Natural killer cell treated with Interleukin-12 subunit alpha and Interleukin-12 subunit beta and Interleukin-15 and Interleukin-18, amount 100 ng/mL, for 72 hours (primary cell): ENCODE results near the gene NAA10. TPM values are rescaled to one million over a fixed set of nuclear protein-coding genes. Genes with fewer than 3 reads are reported as not detected.
A peak's percentile ranks its signal among the peaks of the same experiment; 100 is the strongest.

Experiments
- ATAC-seq, 2 donors: fragments of 150-1000 bp; cut with Tn5 transposase in 1 of 2; sonication (Bioruptor Pico), chemical (Tn5 transposase) in 1 of 2; 2 replicates each; pipeline ENCODE4 v1.10.0; 2021
- DNase-seq: peaks from one replicate; pipeline ENCODE4 v3.0.0; 2022; ENCODE audit warnings: low spot score
- H3K27ac Mint-ChIP-seq, 2 donors: 1 replicate in 1 of 2; 2 replicates in 1 of 2; pipeline ENCODE4 v1.8.0; 2022; ENCODE audit warnings: mixed read lengths in 2 of 2, mild to moderate bottlenecking in 1 of 2, moderate library complexity in 1 of 2
- H3K27me3 Mint-ChIP-seq, 2 donors: 1 replicate in 1 of 2; 2 replicates in 1 of 2; pipeline ENCODE4 v1.8.0; 2022; ENCODE audit warnings: mixed read lengths in 2 of 2
- H3K36me3 Mint-ChIP-seq: one replicate; pipeline ENCODE4 v1.8.0; 2022; ENCODE audit warnings: mixed read lengths
- H3K4me1 Mint-ChIP-seq, 2 donors: 1 replicate in 1 of 2; 2 replicates in 1 of 2; pipeline ENCODE4 v1.8.0; 2022; ENCODE audit warnings: low read depth in 2 of 2, mixed read lengths in 2 of 2, mild to moderate bottlenecking in 1 of 2
- H3K4me3 Mint-ChIP-seq: one replicate; pipeline ENCODE4 v1.8.0; 2022; ENCODE audit warnings: mixed read lengths
- H3K9me3 Mint-ChIP-seq: 2 replicates; pipeline ENCODE4 v1.8.0; 2022; ENCODE audit warnings: mixed read lengths
- total RNA-seq, 2 donors: library from RNA; stranded (reverse); gene quantifications; one replicate each; pipeline ENCODE4 v1.2.3, GENCODE V29; 2022

Gene NAA10
- total RNA-seq, 2 donors from 2014 or later = 115 to 175 TPM

- no peaks in the 10 kb centered on the region for H3K4me1 Mint-ChIP-seq
- H3K27ac Mint-ChIP-seq = no peak overlapping the region
- H3K9me3 Mint-ChIP-seq = no peaks in the 10 kb centered on the region
- DNase-seq (no peak), ATAC-seq (no peak)
- no peaks in the 10 kb centered on the region for H3K36me3 Mint-ChIP-seq
- no peak overlapping the region for H3K4me3 Mint-ChIP-seq
- no peaks in the 10 kb centered on the region for H3K27me3 Mint-ChIP-seq
Measured at GRCh38 chrX:153960077-153960476, 25.2 kb upstream of the NAA10 start.

- no peaks in the 10 kb centered on the region for H3K27me3 Mint-ChIP-seq
- no peaks in the 10 kb centered on the region for H3K9me3 Mint-ChIP-seq
- no peak overlapping the region for H3K4me3 Mint-ChIP-seq
- H3K36me3 Mint-ChIP-seq = no peaks in the 10 kb centered on the region
- DNase-seq (no peak), ATAC-seq (no peak)
- no peaks in the 10 kb centered on the region for H3K4me1 Mint-ChIP-seq
- no peak overlapping the region for H3K27ac Mint-ChIP-seq
Measured at GRCh38 chrX:153959649-153960048, 24.8 kb upstream of the NAA10 start.

- ATAC-seq = no peak
- H3K36me3 Mint-ChIP-seq = no peaks in the 10 kb centered on the region
- no peaks in the 10 kb centered on the region for H3K9me3 Mint-ChIP-seq
- no peak overlapping the region for H3K4me3 Mint-ChIP-seq
- no peak for DNase-seq
- no peak overlapping the region for H3K27ac Mint-ChIP-seq
- no peaks in the 10 kb centered on the region for H3K27me3 Mint-ChIP-seq
- no peaks in the 10 kb centered on the region for H3K4me1 Mint-ChIP-seq
Measured at GRCh38 chrX:153958605-153959004, 23.8 kb upstream of the NAA10 start.

GRCh38 chrX:153957224-153957623 is 22.4 kb upstream of the NAA10 start:
- H3K27me3 Mint-ChIP-seq = no peaks in the 10 kb centered on the region
- no peak overlapping the region for H3K27ac Mint-ChIP-seq
- no peaks in the 10 kb centered on the region for H3K36me3 Mint-ChIP-seq
- ATAC-seq (no peak), DNase-seq (no peak)
- H3K4me3 Mint-ChIP-seq = no peak overlapping the region
- no peaks in the 10 kb centered on the region for H3K9me3 Mint-ChIP-seq
- H3K4me1 Mint-ChIP-seq = peaks cover 0 to 3% of the 10 kb centered on the region in 2 donors

- Mint-ChIP-seq H3K4me1 (peaks cover 0 to 3% of the 10 kb centered on the region in 2 donors), H3K36me3 (no peaks in the 10 kb centered on the region), H3K9me3 (no peaks in the 10 kb centered on the region), H3K4me3 (no peak overlapping the region), H3K27ac (no peak overlapping the region), H3K27me3 (no peaks in the 10 kb centered on the region)
- ATAC-seq (no peak), DNase-seq (no peak)
Measured at GRCh38 chrX:153956044-153956907, 21.4 kb upstream of the NAA10 start.

- Mint-ChIP-seq H3K4me1 (peaks cover 0 to 3% of the 10 kb centered on the region in 2 donors), H3K27me3 (no peaks in the 10 kb centered on the region), H3K4me3 (no peak overlapping the region), H3K27ac (no peak overlapping the region), H3K36me3 (no peaks in the 10 kb centered on the region), H3K9me3 (no peaks in the 10 kb centered on the region)
- no peak for DNase-seq
- no peak for ATAC-seq
Measured at GRCh38 chrX:153955228-153955732, 20.4 kb upstream of the NAA10 start.

GRCh38 chrX:153954558-153955227 is 19.9 kb upstream of the NAA10 start:
- no peak for ATAC-seq
- no peak for DNase-seq
- Mint-ChIP-seq H3K27ac (no peak overlapping the region), H3K4me1 (peaks cover 0 to 3% of the 10 kb centered on the region in 2 donors), H3K9me3 (no peaks in the 10 kb centered on the region), H3K27me3 (no peaks in the 10 kb centered on the region), H3K4me3 (no peak overlapping the region), H3K36me3 (no peaks in the 10 kb centered on the region)

- H3K4me1 Mint-ChIP-seq = peaks cover 0 to 3% of the 10 kb centered on the region in 2 donors
Measured at GRCh38 chrX:153953892-153954557, 19.2 kb upstream of the NAA10 start.

GRCh38 chrX:153953342-153953830 is 18.5 kb upstream of the NAA10 start:
- Mint-ChIP-seq H3K4me3 (no peak overlapping the region), H3K36me3 (no peaks in the 10 kb centered on the region), H3K4me1 (peaks cover 4 to 6% of the 10 kb centered on the region in 2 donors), H3K27me3 (no peaks in the 10 kb centered on the region), H3K27ac (peak overlapping the region in 1 of 2 donors; percentile 61), H3K9me3 (no peaks in the 10 kb centered on the region)
- DNase-seq (peak; percentile 73), ATAC-seq (peak; percentile 75 to 76)

More at GRCh38 chrX:153953892-153954557, 19.2 kb upstream of the NAA10 start:
- no peak for DNase-seq
- Mint-ChIP-seq H3K4me3 (no peak overlapping the region), H3K9me3 (no peaks in the 10 kb centered on the region), H3K27ac (no peak overlapping the region), H3K36me3 (no peaks in the 10 kb centered on the region), H3K27me3 (no peaks in the 10 kb centered on the region)
- ATAC-seq = no peak

- H3K4me3 Mint-ChIP-seq = no peak overlapping the region
- no peaks in the 10 kb centered on the region for H3K27me3 Mint-ChIP-seq
- DNase-seq (no peak), ATAC-seq (no peak)
- H3K36me3 Mint-ChIP-seq = peaks cover 2% of the 10 kb centered on the region
- peaks cover 10 to 11% of the 10 kb centered on the region in 2 donors for H3K4me1 Mint-ChIP-seq
- no peaks in the 10 kb centered on the region for H3K9me3 Mint-ChIP-seq
- no peak overlapping the region for H3K27ac Mint-ChIP-seq
Measured at GRCh38 chrX:153952373-153953026, 17.7 kb upstream of the NAA10 start.

GRCh38 chrX:153951683-153952372 is 17.0 kb upstream of the NAA10 start:
- Mint-ChIP-seq H3K4me1 (peaks cover 14% of the 10 kb centered on the region in 2 donors), H3K27me3 (no peaks in the 10 kb centered on the region), H3K9me3 (no peaks in the 10 kb centered on the region), H3K27ac (no peak overlapping the region), H3K4me3 (no peak overlapping the region), H3K36me3 (peaks cover 6% of the 10 kb centered on the region)
- ATAC-seq (no peak), DNase-seq (no peak)

GRCh38 chrX:153950127-153950526 is 15.3 kb upstream of the NAA10 start:
- Mint-ChIP-seq H3K36me3 (peaks cover 6% of the 10 kb centered on the region), H3K4me1 (peaks cover 14% of the 10 kb centered on the region in 2 donors), H3K9me3 (no peaks in the 10 kb centered on the region), H3K27ac (no peak overlapping the region), H3K27me3 (no peaks in the 10 kb centered on the region), H3K4me3 (no peak overlapping the region)
- DNase-seq (no peak), ATAC-seq (no peak)
